A673 (cell line): Measurements from ENCODE around the gene TGIF1. TPM values are rescaled to one million over a fixed set of nuclear protein-coding genes. Genes with fewer than 3 reads are reported as not detected.

Source experiments
- BruUV-seq: library from RNA; stranded (reverse); fragments of 400-500 nt; replicated peaks from 2 replicates; lab custom pipeline; 2021; lab: Mats Ljungman, UMichigan
- CTCF ChIA-PET: fragments of 300-600 bp; sonication (Branson Sonifier 250); formaldehyde crosslinking; loops from one replicate; lab custom pipeline; 2022; ENCODE audit warnings: antibody characterized with exemption; lab: Charles Lee
- POLR2A ChIA-PET: fragments of 300-600 bp; sonication (Branson Sonifier 250); formaldehyde crosslinking; loops from one replicate; lab custom pipeline; 2022; ENCODE audit warnings: antibody characterized with exemption; ENCODE audit not compliant: low non-redundant PET; lab: Charles Lee
- DNase-seq: peaks from one replicate; pipeline ENCODE4 v3.0.0-alpha.2; 2015; ENCODE audit warnings: low spot score
- H3K27ac ChIP-seq: fragments of 200-600 bp; sonication (generic); 2 replicates; pipeline ENCODE4 v1.5.1; 2016; ENCODE audit warnings: mixed run types, low read depth, mild to moderate bottlenecking, mixed read lengths, antibody characterized with exemption, low read length; ENCODE audit not compliant: poor library complexity, severe bottlenecking
- H3K27me3 ChIP-seq: fragments of 200-600 bp; sonication (generic); replicated peaks from 2 replicates; pipeline ENCODE4 v1.6.1; 2017; ENCODE audit warnings: mixed run types, low read depth, mild to moderate bottlenecking, mixed read lengths, antibody characterized with exemption, low read length; ENCODE audit not compliant: insufficient read depth, poor library complexity
- H3K36me3 ChIP-seq: fragments of 200-600 bp; sonication (generic); 2 replicates; pipeline ENCODE4 v1.6.1; 2016; ENCODE audit warnings: mixed run types, mild to moderate bottlenecking, mixed read lengths, antibody characterized with exemption, low read length; ENCODE audit not compliant: insufficient read depth, poor library complexity, severe bottlenecking
- H3K4me1 ChIP-seq: fragments of 200-600 bp; sonication (generic); 2 replicates; pipeline ENCODE4 v1.6.1; 2017; ENCODE audit warnings: mixed run types, mild to moderate bottlenecking, mixed read lengths, antibody characterized with exemption, low read length; ENCODE audit not compliant: insufficient read depth, poor library complexity, severe bottlenecking
- H3K4me3 ChIP-seq: fragments of 200-600 bp; sonication (generic); 2 replicates; pipeline ENCODE4 v1.5.1; 2016; ENCODE audit warnings: low read depth, mixed run types, mild to moderate bottlenecking, mixed read lengths, low read length; ENCODE audit not compliant: poor library complexity, severe bottlenecking
- H3K9me3 ChIP-seq: fragments of 200-600 bp; sonication (generic); 2 replicates; pipeline ENCODE4 v1.6.1; 2016; ENCODE audit warnings: mixed run types, low read depth, mild to moderate bottlenecking, mixed read lengths, antibody characterized with exemption, low read length; ENCODE audit not compliant: poor library complexity, severe bottlenecking
- EZH2 ChIP-seq: fragments of 200-600 bp; sonication (generic); IDR thresholded peaks from 2 replicates; pipeline ENCODE4 v1.6.1; 2017; ENCODE audit warnings: borderline replicate concordance, low read depth, mild to moderate bottlenecking, mixed read lengths, antibody characterized with exemption, low read length; ENCODE audit not compliant: poor library complexity, severe bottlenecking
- intact Hi-C: fragments of 100-400 bp; cut with micrococcal nuclease; formaldehyde crosslinking; loops from one replicate; pipeline ENCODE4 v1.10.0; 2022; ENCODE audit not compliant: unreplicated experiment
- total RNA-seq: library from RNA; stranded (reverse); gene quantifications from 2 replicates; pipeline ENCODE4 v1.2.3, GENCODE V29; 2021
- TF ChIP-seq, protein P1 (sequence below): fragments of 300-800, 200-600 bp; sonication (generic); conservative IDR thresholded peaks from 2 replicates; pipeline ENCODE4 v1.5.1; 2017; ENCODE audit warnings: low read depth, mild to moderate bottlenecking, antibody characterized with exemption, low read length, moderate library complexity, mixed read lengths

TGIF1 gene
- total RNA-seq, 1 experiment from 2014 or later, result 98.3 TPM

DNA sequence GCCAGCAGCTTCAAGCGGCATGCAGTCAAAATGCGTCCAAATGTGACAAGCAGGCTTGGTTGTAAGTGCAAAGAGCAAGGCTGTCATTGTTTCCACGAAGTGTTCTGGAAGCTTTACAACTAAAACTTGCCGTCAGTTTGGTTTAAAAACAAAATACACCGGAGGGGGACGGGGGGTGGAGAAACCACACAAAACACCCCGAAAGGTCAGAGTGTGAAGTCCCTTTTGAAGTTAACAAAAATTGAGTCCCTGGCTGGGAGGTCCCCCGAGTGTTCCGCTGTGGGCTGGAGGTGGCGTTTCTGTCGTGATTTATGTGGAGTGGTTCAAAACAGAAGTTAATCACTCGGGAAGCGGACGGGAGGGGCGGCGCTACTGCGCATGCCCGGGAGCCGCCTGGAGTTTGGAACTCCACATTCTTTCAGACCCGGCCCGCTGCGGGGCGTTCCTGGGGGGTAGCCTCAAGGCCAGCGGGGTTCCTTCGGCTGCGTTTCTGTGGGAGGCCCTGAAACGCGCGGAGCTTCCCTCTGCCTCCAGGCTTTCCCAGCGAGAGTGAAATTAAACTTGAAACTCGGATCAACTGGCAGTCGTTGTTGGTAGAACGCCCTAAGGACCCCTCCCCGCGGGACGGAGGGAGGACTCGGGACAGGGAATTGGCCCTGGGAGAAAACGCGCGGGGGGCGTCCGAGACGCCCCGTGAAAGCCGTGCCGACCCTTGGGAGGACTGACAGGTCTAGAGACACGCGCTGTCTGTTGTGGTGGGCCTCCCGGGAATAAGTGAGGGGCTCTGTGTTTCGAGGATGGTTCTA is 1.4 kb downstream of the TGIF1 start:
- H3K36me3 ChIP-seq, result peaks cover 8% of the 10 kb centered on the region
- no peaks in the 10 kb centered on the region for H3K9me3 ChIP-seq
- intact Hi-C loops, result loop anchor here (5.0 to 10.0 kb wide), 3 partner anchors 293 to 551 kb away; no protein-coding TSS in a partner anchor
- H3K4me3 ChIP-seq, result peak overlapping the region; percentile 91
- POLR2A ChIA-PET, result interaction anchor here (0.7 kb wide), 1 partner anchor 291 kb away, joined by 4 read pairs; no protein-coding TSS in a partner anchor
- H3K27me3 ChIP-seq, result no peaks in the 10 kb centered on the region
- TF ChIP-seq, protein P1, sequence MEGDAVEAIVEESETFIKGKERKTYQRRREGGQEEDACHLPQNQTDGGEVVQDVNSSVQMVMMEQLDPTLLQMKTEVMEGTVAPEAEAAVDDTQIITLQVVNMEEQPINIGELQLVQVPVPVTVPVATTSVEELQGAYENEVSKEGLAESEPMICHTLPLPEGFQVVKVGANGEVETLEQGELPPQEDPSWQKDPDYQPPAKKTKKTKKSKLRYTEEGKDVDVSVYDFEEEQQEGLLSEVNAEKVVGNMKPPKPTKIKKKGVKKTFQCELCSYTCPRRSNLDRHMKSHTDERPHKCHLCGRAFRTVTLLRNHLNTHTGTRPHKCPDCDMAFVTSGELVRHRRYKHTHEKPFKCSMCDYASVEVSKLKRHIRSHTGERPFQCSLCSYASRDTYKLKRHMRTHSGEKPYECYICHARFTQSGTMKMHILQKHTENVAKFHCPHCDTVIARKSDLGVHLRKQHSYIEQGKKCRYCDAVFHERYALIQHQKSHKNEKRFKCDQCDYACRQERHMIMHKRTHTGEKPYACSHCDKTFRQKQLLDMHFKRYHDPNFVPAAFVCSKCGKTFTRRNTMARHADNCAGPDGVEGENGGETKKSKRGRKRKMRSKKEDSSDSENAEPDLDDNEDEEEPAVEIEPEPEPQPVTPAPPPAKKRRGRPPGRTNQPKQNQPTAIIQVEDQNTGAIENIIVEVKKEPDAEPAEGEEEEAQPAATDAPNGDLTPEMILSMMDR, result no peak
- TF ChIP-seq EZH2, result no peak
- peak; percentile 97 for DNase-seq
- CTCF ChIA-PET, result interaction anchor here (0.9 kb wide), 2 partner anchors 134 to 215 kb away, joined by 3 to 4 read pairs; no protein-coding TSS in a partner anchor
- H3K27ac ChIP-seq, result peak overlapping the region; percentile 96
- peaks cover 28% of the 10 kb centered on the region for H3K4me1 ChIP-seq
- BruUV-seq, result TSS peak; percentile 36

GRCh38 chr18:3451989-3452749 is 2.2 kb downstream of the TGIF1 start:
- peaks cover 28% of the 10 kb centered on the region for H3K4me1 ChIP-seq
- H3K9me3 ChIP-seq, result no peaks in the 10 kb centered on the region
- peak; percentile 76 for DNase-seq
- H3K36me3 ChIP-seq, result peaks cover 15% of the 10 kb centered on the region
- no peak for TF ChIP-seq EZH2
- TF ChIP-seq, protein P1, result no peak
- intact Hi-C loops, result loop anchor here (2.0 to 10.0 kb wide), 4 partner anchors 293 to 550 kb away; no protein-coding TSS in a partner anchor
- ChIA-PET CTCF (interaction anchor here (0.6 to 0.9 kb wide), 2 partner anchors 214 to 543 kb away, joined by 3 to 4 read pairs; no protein-coding TSS in a partner anchor), POLR2A (interaction anchor here (0.7 to 1.7 kb wide), 2 partner anchors 152 to 290 kb away, joined by 4 to 7 read pairs; no protein-coding TSS in a partner anchor)
- BruUV-seq, result no TSS peak
- H3K4me3 ChIP-seq, result peak overlapping the region; percentile 91
- H3K27me3 ChIP-seq, result no peaks in the 10 kb centered on the region
- peak overlapping the region; percentile 96 for H3K27ac ChIP-seq
